ENCODE measurements around the gene IL3RA. TPM values are rescaled to one million over a fixed set of nuclear protein-coding genes. Genes with fewer than 3 reads are reported as not detected.

The IL3RA gene
- polyA plus RNA-seq, 1 of the 3 experiments (the other 2 are of a cell fraction): not detected

GRCh38 chrX:1300449-1300848 lies 36.1 kb upstream of the IL3RA start (continued):
- no peak for TF ChIP-seq IRF3 (IDR thresholded peaks at IDR 0.05; ENCODE audit: low read depth, low read length)
- no peak for TF ChIP-seq ELF1 (IDR thresholded peaks at IDR 0.05)
- no peak for TF ChIP-seq MAX (IDR thresholded peaks at IDR 0.05; ENCODE audit: low read depth)
- TF ChIP-seq NFIC (IDR thresholded peaks at IDR 0.05; ENCODE audit: borderline replicate concordance): no peak
- no peak for TF ChIP-seq RCOR1 (IDR thresholded peaks at IDR 0.05; ENCODE audit: low read length)
- TF ChIP-seq PBX3 (IDR thresholded peaks at IDR 0.05): no peak

GRCh38 chrX:1305411-1305810 lies 31.2 kb upstream of the IL3RA start:
- Histone ChIP-seq H3K27ac (ENCODE audit: low read depth in 2 of 2, low read length in 1 of 2) (no peak overlapping the region), H3K9me2 (no peaks in the 10 kb centered on the region), H3K9ac (no peak overlapping the region), H4K20me1 (ENCODE audit: insufficient read depth) (no peaks in the 10 kb centered on the region), H3K27me3 (ENCODE audit: insufficient read depth) (peaks cover 33% of the 10 kb centered on the region; the same call in 1 of the 2 replicates), H3K4me3 (ENCODE audit: low read depth in 2 of 2, low read length in 1 of 2) (no peak overlapping the region), H2AFZ (ENCODE audit: low read depth) (no peak overlapping the region), H3F3A (replicated peaks; ENCODE audit: insufficient read depth) (no peaks in the 10 kb centered on the region), H3K36me3 (replicated peaks in 1 of 2; ENCODE audit: control insufficient read depth in 1 of 2, insufficient read depth in 2 of 2, low read length in 1 of 2) (no peaks in the 10 kb centered on the region), H3K4me2 (no peak overlapping the region), H3K4me1 (ENCODE audit: control insufficient read depth in 1 of 2, insufficient read depth in 2 of 2, low read depth in 1 of 2, low read length in 1 of 2) (no peaks in the 10 kb centered on the region), H3K79me2 (ENCODE audit: insufficient read depth) (no peaks in the 10 kb centered on the region), H3K9me3 (no peaks in the 10 kb centered on the region)
- CTCF ChIA-PET: no interaction called here
- POLR2A ChIA-PET: no interaction called here
- whole genome bisulfite sequencing (ENCODE audit: low lambda C conversion rate): 32% methylated on average over 14 of the region's 14 CpGs
- DNase-seq: no peak
- TF ChIP-seq CTCF (IDR thresholded peaks at IDR 0.05): no peak
- TF ChIP-seq SIN3A (IDR thresholded peaks at IDR 0.05; ENCODE audit: borderline replicate concordance, low read depth, low read length): no peak
- TF ChIP-seq JUND (IDR thresholded peaks at IDR 0.05): no peak
- no peak for TF ChIP-seq RXRA (IDR thresholded peaks at IDR 0.05; ENCODE audit: borderline replicate concordance, low read depth)
- no peak for TF ChIP-seq MEF2A (IDR thresholded peaks at IDR 0.05; ENCODE audit: borderline replicate concordance, low read depth)
- TF ChIP-seq EZH2phosphoT487 (IDR thresholded peaks at IDR 0.05; ENCODE audit: borderline replicate concordance, low read depth): no peak
- no peak for TF ChIP-seq RCOR1 (IDR thresholded peaks at IDR 0.05; ENCODE audit: low read length)
- TF ChIP-seq CHD2 (IDR thresholded peaks at IDR 0.05; ENCODE audit: low read length, partially characterized antibody): no peak
- no peak for TF ChIP-seq TAF1 (IDR thresholded peaks at IDR 0.05; ENCODE audit: borderline replicate concordance, low read depth, low read length)
- TF ChIP-seq PBX3 (IDR thresholded peaks at IDR 0.05): no peak
- TF ChIP-seq POLR2AphosphoS5 (IDR thresholded peaks at IDR 0.05; ENCODE audit: low read depth, low read length): no peak
- no peak for TF ChIP-seq USF2 (IDR thresholded peaks at IDR 0.05; ENCODE audit: borderline replicate concordance, low read depth, low read length)
- TF ChIP-seq FOXM1 (IDR thresholded peaks at IDR 0.05; ENCODE audit: low read depth): no peak
- no peak for TF ChIP-seq MAX (IDR thresholded peaks at IDR 0.05; ENCODE audit: low read depth)

Data from SK-N-SH (cell line).